ENCODE measurements around the gene CYBB.

- TF ChIP-seq CTCF (IDR thresholded peaks at IDR 0.05; ENCODE audit: low read length) (no peak), EZH2phosphoT487 (IDR thresholded peaks at IDR 0.05; ENCODE audit: low read length) (no peak)
Observed at GRCh38 chrX:37752936-37753335, 26.9 kb upstream of the CYBB start.

Data from MM.1S (cell line).